ENCODE data around the gene FABP2. TPM values are rescaled to one million over a fixed set of nuclear protein-coding genes. Genes with fewer than 3 reads are reported as not detected.

FABP2 gene
- total RNA-seq, 1 donor from 2014 or later = not detected

- ChIA-PET POLR2A (interaction anchor here (0.6 kb wide), 1 partner anchor 28 kb away, joined by 3 read pairs; no protein-coding TSS in a partner anchor), CTCF (interaction anchor here (1.2 kb wide), 1 partner anchor 231 kb away, joined by 4 read pairs; no protein-coding TSS in a partner anchor)
Measured at GRCh38 chr4:119271361-119272085, 50.4 kb downstream of the FABP2 start.

DNA sequence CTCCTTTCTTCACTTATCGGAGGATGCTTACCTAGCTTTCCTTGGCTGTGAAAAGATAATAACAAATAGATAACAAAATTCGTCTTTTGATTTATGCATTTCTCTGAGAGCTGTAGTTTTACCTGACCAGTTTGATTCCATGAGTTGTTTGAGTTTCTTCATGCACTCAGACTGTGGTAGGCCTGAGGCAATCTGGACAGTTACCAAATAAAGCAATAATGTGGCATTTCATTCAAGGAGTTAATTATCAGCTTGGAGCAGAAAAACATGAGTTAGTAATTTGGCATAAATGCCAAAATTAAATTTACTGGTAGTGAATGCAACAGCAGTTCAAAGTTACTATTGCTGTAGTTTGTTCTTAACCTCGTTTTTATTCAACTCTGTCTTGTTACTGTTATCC is 53.5 kb downstream of the FABP2 start:
- ATAC-seq (ENCODE audit: low read depth) = no peak
- POLR2A ChIA-PET = no interaction called here
- CTCF ChIA-PET = no interaction called here
- no peak for DNase-seq
- Mint-ChIP-seq H3K27me3 (no peaks in the 10 kb centered on the region), H3K36me3 (ENCODE audit: low read depth) (peaks cover 56% of the 10 kb centered on the region), H3K27ac (no peak overlapping the region), H3K4me3 (no peak overlapping the region), H3K4me1 (no peaks in the 10 kb centered on the region), H3K9me3 (peaks cover 2% of the 10 kb centered on the region)
- TF ChIP-seq, protein P1, sequence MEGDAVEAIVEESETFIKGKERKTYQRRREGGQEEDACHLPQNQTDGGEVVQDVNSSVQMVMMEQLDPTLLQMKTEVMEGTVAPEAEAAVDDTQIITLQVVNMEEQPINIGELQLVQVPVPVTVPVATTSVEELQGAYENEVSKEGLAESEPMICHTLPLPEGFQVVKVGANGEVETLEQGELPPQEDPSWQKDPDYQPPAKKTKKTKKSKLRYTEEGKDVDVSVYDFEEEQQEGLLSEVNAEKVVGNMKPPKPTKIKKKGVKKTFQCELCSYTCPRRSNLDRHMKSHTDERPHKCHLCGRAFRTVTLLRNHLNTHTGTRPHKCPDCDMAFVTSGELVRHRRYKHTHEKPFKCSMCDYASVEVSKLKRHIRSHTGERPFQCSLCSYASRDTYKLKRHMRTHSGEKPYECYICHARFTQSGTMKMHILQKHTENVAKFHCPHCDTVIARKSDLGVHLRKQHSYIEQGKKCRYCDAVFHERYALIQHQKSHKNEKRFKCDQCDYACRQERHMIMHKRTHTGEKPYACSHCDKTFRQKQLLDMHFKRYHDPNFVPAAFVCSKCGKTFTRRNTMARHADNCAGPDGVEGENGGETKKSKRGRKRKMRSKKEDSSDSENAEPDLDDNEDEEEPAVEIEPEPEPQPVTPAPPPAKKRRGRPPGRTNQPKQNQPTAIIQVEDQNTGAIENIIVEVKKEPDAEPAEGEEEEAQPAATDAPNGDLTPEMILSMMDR (IDR thresholded peaks at IDR 0.05) = no peak
- intact Hi-C loops (cut with micrococcal nuclease) = no loop called here

More at GRCh38 chr4:119271361-119272085, 50.4 kb downstream of the FABP2 start:
- H3K9me3 Mint-ChIP-seq = no peaks in the 10 kb centered on the region
- no peak overlapping the region for H3K4me3 Mint-ChIP-seq
- H3K27ac Mint-ChIP-seq = no peak overlapping the region
- intact Hi-C loops (cut with micrococcal nuclease) = no loop called here
- no peaks in the 10 kb centered on the region for H3K27me3 Mint-ChIP-seq
- ATAC-seq (ENCODE audit: low read depth) = no peak
- TF ChIP-seq, protein P1 (IDR thresholded peaks at IDR 0.05) = no peak
- H3K36me3 Mint-ChIP-seq (ENCODE audit: low read depth) = peaks cover 40% of the 10 kb centered on the region
- no peaks in the 10 kb centered on the region for H3K4me1 Mint-ChIP-seq
- no peak for DNase-seq

Other genes starting within 250 kb of the FABP2 start
- not detected in 2 replicates for gene MYOZ2, start 186.3 kb downstream of the FABP2 start, total RNA-seq
- gene USP53, start 109.4 kb downstream of the FABP2 start, total RNA-seq = 20.4 TPM in 2 replicates